ENCODE data around the gene M1AP.
A peak's percentile ranks its signal among the peaks of the same experiment; 100 is the strongest.

M1AP gene

DNA sequence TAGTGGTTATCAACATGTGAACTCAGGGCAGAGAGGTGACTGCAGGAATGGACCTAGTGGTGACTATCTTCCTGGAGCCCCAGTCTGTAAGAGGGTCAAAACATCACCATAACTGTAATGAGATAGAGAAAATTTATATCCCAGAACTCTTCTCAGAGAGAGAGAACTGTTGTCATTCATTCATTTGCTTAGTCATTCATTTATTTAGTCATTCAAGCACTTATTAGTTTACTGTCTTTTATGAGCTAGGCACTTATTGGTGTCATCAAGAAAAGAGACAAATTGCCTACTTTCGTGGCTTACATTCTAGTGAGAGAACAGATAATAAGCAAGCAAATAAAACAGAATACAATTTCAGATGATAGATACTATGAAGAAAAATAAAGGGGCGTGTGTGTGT, 59.5 kb downstream of the M1AP start:
- DNase-seq: no peak

DNA sequence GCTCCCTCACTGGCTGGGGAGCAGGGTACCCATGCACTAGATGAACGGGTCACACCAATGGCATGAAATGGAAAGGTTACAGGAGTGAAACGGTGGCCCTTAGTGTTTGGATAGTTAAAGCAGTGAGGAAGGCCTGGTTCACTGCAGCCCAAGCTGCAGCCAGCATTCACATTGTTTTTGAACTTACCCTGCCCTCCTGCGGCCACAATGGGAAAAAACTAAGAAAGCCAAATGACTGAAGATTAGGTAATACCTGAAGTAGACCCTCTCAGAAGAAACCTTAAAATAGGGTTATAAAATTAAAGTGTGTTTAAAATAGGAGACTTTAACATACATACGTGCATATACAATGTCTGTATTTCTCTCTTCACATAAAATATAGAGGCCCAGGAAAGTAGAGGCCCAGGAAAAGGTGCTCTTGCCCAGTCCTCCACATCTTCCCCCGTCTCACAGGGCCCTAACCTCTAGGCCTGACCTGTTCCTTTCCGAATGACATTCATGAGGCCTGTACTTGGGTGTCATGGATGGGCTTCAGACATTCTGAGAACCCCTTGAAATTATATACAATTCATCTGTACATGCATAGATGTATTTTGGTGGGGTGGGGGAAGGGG, 60.4 kb downstream of the M1AP start:
- DNase-seq: peak; percentile 62

DNA sequence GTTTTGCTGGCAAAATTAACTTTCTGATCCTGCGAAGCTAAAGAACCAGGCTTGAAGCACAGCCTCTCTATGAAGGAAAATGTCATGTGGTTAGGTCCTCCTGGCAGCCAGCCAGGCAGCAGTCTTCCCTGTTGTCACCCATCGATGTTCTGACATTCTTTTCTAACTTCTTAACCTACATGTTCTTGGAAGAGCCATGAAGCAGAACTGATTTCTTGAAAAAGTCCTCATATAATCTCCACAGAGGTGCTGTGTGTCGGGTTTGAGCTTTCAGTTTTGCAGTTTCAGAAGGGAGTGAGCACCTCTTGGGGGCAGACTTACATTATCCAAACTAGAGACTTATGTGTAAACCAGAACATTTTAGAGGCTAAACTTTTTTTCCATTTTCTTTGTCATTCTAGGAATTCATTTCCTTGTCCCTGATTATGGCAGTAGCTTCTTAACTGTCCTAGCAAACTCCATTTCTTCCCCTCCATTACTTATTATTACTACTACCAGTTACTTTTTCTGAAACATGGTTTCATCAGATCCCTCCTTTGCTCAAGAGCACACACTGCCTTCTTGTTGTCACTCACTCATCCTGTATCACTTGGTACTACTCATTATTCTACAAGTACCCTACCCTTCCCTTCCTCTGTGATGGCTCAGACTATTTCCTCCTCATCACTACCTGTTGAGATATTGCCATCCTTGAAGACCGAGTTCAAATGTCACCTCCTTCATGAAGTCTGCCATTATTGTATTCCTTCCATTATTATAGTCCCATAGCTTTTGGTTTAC, 62.5 kb downstream of the M1AP start:
- DNase-seq: no peak

DNA sequence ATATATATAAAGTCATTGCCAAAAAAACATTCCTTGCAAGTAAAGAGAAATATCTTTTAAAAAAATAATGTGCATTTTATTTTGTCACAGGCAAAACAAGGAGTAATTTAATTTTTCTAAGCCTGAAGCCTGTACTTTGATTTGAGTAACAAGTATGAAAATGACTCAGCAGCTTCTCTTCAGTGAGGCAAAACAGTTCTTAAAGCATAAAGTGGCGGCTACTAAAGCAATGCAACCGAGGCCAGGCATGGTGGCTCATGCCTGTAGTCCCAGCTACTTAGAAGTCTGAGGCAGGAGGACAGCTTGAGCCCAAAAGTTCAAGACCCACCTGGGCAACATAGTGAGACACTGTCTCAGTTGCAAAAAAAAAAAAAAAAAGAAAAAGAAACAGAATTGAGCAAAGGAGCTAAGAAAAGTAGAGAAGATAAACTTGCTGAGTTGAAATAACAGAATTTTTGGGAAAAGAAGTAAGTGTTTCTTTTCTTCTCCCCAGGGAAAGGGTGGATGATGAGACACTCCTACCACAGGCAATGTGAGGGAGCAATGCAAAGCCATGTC, 64.0 kb downstream of the M1AP start:
- no peak for DNase-seq

DNA sequence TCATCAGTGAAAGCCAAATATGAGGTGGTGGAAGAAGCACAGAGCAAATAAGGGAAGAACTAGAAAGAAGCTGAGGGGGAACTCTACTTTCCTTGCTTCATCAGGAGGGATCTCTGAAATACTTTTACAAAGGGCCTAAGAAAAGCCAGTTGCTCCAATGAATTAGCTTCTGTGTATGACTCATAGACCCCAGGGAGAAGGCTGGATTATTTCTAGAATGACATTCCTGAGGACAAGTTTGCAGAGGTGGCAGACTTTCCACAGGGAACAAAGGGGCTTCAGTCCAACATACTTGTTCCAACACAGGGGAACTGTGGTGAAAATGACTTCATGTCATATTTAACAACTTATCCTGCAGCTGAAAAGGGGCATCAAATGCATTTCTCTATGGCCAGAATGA, 64.6 kb downstream of the M1AP start:
- no peak for DNase-seq

- DNase-seq: no peak
Observed at GRCh38 chr2:74582184-74582583, 65.9 kb downstream of the M1AP start.

DNA sequence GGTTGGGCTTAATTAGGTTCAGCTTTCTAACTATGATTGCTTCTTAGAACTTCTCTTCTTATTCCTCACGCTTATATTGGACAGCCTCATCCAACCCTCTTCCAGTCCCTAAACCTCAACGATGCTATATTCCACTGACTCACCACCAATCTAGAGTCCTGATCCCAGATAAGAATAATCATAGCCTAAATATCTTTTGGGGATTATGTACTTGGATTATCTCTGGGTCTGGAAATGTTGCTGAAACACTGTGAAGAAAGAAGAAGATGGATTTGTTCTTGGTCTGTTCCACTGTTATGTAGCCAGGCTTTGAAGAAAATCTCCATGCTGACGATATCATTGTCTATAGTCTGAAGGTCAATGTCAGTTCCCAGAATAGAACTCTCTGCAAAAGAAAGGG, 66.7 kb downstream of the M1AP start:
- no peak for DNase-seq

DNA sequence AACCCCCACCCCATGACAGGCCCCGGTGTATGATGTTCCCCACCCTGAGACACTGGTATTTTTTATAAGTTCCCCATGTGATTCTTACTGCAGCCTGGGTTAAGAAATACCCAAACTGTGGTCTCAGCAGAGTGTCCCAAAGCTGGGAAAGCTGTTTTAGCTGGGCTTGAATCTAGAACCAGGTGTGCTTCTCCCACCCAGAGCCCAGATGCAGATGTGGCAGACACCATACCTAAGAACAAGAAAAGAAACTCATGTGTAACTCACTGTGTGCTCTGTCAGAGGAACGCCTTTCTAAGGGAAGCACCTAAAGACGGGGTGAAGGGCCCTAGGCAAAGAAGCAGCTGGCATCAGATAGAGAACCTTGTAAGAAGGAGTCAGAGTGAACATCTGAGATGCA, 69.7 kb downstream of the M1AP start:
- DNase-seq: no peak

GRCh38 chr2:74577448-74577847, 70.7 kb downstream of the M1AP start:
- no peak for DNase-seq

DNA sequence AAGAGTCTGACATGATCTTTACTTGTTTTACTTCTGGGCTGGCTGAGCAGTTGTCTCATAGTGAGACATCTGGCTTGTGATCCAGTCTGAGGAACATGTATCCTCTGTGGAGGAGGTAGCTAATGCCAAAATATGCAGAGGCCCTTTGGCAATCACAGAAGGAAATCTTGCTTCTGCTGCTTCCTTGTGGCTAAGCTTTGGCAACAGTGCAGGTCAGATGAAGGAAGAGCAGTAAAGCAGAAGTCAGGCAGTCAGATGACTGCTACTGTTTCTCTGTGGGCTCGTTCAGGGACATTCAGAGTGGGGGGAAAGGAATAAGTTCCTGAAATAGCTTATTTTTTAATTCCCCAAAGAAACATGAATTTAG, 71.3 kb downstream of the M1AP start:
- no peak for DNase-seq

DNA sequence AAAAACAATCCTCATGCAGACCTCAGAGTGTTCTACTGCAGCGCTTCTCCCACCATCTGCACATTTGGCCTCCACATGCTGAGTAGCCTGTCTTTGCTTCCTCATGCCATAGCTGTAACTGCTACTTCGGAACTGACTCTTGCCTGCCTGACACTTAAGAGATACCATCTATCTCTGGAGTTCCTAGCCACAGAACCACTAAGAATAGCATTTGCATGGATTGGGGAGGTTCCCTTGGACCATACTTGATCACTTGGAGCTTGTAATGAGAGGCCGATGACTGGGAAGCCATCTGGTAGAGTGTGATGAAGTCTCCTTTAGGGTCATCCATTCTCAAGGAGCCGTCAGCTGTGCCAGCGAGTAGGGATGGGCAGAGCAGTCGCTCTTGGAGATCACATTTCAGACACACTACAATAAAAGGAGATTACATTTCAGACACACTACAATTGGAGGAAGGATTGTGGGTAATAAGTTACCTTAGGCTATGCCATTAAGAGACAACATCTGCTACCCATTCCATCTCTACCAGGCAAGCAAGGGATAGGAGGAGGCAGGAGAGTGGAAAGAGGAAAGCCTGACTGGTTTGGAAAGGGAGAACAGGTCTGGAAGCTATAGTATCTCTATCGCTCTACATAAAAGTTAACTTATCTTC, 71.8 kb downstream of the M1AP start:
- DNase-seq: no peak

GRCh38 chr2:74575320-74575719, 72.8 kb downstream of the M1AP start:
- no peak for DNase-seq

GRCh38 chr2:74573747-74574562, 74.2 kb downstream of the M1AP start:
- no peak for DNase-seq

- no peak for DNase-seq
Observed at GRCh38 chr2:74572178-74572925, 75.8 kb downstream of the M1AP start.

- DNase-seq: no peak
Observed at GRCh38 chr2:74571058-74571457, 77.1 kb downstream of the M1AP start.

GRCh38 chr2:74569686-74570085, 78.4 kb downstream of the M1AP start:
- no peak for DNase-seq

- no peak for DNase-seq
Observed at GRCh38 chr2:74567881-74568280, 80.2 kb downstream of the M1AP start.

DNA sequence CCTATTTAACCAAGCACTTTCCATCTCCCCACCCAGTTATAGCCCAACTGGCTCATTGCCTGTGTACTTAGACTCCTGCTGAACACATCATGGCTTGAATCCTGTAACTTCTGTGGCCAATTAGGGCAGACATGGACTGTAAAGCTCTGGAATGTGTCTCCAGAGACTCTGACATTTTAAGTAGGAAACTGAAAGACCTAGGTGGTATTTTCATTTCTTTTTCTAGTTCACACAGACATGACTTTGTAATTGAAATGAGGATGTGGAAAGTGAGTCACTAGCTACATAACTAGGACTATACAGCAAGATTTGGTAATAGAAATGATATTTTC, 81.4 kb downstream of the M1AP start:
- DNase-seq: no peak

GRCh38 chr2:74566076-74566753, 81.9 kb downstream of the M1AP start:
- DNase-seq: no peak

- no peak for DNase-seq
Observed at GRCh38 chr2:74564222-74564621, 83.9 kb downstream of the M1AP start.

- DNase-seq: no peak
Observed at GRCh38 chr2:74562126-74562775, 85.9 kb downstream of the M1AP start.

Measured in NCI-H1436 (cell line).